Thoracic aorta (tissue), 2 donors: ENCODE data around the gene SLC13A4. TPM values are rescaled to one million over a fixed set of nuclear protein-coding genes. Genes with fewer than 3 reads are reported as not detected.

ENCODE experiments used
- ATAC-seq: fragments of 150-250 bp; one replicate; pipeline ENCODE4 v1.8.0; 2017; ENCODE audit warnings: low read depth; ENCODE audit not compliant: insufficient number of reproducible peaks, low FRiP score
- DNase-seq: peaks from one replicate; pipeline ENCODE4 v3.0.0-alpha.2; 2020; ENCODE audit warnings: low spot score
- H3K27ac ChIP-seq, 2 donors: fragments of 200-600 bp; sonication (generic); 1 replicate in 1 of 2; 2 replicates in 1 of 2; pipeline ENCODE4 v1.5.1; 2016; ENCODE audit warnings: mild to moderate bottlenecking in 2 of 2, moderate library complexity in 2 of 2
- H3K27me3 ChIP-seq: fragments of 200-600 bp; sonication (generic); replicated peaks from 2 replicates; pipeline ENCODE4 v1.6.0; 2016; ENCODE audit warnings: mild to moderate bottlenecking; ENCODE audit not compliant: insufficient read depth
- H3K36me3 ChIP-seq: fragments of 200-600 bp; sonication (generic); one replicate; pipeline ENCODE4 v1.5.1; 2016
- H3K4me1 ChIP-seq, 2 donors: fragments of 200-600 bp; sonication (generic); 1 replicate in 1 of 2; 2 replicates in 1 of 2; pipeline versions ENCODE4 v1.5.1 to v1.6.0; 2016; ENCODE audit warnings: low read depth in 2 of 2, mild to moderate bottlenecking in 1 of 2; ENCODE audit not compliant: control insufficient read depth in 1 of 2
- H3K4me3 ChIP-seq: fragments of 200-600 bp; sonication (generic); 2 replicates; pipeline ENCODE4 v1.5.1; 2016; ENCODE audit warnings: mild to moderate bottlenecking
- H3K9me3 ChIP-seq: fragments of 200-600 bp; sonication (generic); 2 replicates; pipeline ENCODE4 v1.5.1; 2016
- total RNA-seq, 2 donors: library from RNA; depleted of rRNA; stranded (reverse); fragments of >200 nt; gene quantifications; one replicate each; pipeline versions ENCODE4 v1.1.0 to v1.2.3, GENCODE V29; 2016
- TF ChIP-seq, protein P1 (sequence below): fragments of 200-600 bp; sonication (generic); IDR thresholded peaks from one replicate; pipeline ENCODE4 v1.5.1; 2019; ENCODE audit warnings: antibody characterized with exemption

Gene SLC13A4
- total RNA-seq, 2 donors from 2014 or later: 2.0 to 2.1 TPM

DNA sequence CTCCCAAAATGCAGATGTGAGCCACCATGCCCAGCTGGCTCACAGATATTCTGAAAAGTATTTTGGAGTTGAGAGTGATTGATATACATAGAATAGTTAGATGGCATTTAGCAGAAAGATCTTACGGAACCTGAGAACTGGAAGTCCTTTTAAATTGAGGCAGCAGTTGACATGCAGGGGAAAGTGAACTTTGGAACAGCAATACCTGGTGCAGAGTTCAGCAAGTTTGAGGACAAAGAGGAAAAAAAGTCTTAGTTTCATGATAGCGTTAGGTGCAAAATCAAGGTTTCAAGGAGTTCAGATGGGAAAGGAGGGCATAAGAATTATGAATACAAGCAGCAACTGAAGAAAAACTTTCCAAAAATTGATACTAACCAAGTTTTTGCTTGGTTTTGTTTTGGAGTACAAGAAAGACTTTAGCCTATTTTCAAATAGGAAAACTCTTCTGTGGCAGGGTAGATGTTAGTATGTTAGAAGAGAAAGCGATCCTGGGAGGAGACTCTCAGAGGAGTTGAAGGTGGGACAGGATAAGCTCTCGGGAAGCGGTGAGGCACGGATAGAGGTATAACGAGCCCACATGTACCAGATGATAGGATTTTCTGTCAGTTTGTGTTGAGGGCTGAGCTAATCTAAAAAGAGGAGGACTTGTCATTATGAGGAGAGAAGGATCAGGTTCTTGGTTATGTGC, 93.7 kb downstream of the SLC13A4 start:
- Histone ChIP-seq H3K27me3 (no peaks in the 10 kb centered on the region), H3K9me3 (no peaks in the 10 kb centered on the region), H3K4me3 (no peak overlapping the region), H3K27ac (no peak overlapping the region), H3K36me3 (peaks cover 18% of the 10 kb centered on the region), H3K4me1 (no peaks in the 10 kb centered on the region)
- DNase-seq: no peak
- TF ChIP-seq, protein P1, sequence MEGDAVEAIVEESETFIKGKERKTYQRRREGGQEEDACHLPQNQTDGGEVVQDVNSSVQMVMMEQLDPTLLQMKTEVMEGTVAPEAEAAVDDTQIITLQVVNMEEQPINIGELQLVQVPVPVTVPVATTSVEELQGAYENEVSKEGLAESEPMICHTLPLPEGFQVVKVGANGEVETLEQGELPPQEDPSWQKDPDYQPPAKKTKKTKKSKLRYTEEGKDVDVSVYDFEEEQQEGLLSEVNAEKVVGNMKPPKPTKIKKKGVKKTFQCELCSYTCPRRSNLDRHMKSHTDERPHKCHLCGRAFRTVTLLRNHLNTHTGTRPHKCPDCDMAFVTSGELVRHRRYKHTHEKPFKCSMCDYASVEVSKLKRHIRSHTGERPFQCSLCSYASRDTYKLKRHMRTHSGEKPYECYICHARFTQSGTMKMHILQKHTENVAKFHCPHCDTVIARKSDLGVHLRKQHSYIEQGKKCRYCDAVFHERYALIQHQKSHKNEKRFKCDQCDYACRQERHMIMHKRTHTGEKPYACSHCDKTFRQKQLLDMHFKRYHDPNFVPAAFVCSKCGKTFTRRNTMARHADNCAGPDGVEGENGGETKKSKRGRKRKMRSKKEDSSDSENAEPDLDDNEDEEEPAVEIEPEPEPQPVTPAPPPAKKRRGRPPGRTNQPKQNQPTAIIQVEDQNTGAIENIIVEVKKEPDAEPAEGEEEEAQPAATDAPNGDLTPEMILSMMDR: no peak
- ATAC-seq: no peak

Other genes starting within 250 kb of the SLC13A4 start
- gene CNOT4, start 218.1 kb downstream of the SLC13A4 start, total RNA-seq: 10 to 100 TPM; 19.5 to 22.4 TPM
- gene NUP205, start 170.3 kb downstream of the SLC13A4 start, total RNA-seq: 10 to 100 TPM; 28.3 to 30.1 TPM
- 10 to 100 TPM; 15.7 to 48.5 TPM for gene STMP1, start 65.7 kb downstream of the SLC13A4 start, total RNA-seq
- gene FAM180A, start 20.6 kb upstream of the SLC13A4 start, total RNA-seq: 100 to 1,000 TPM in 1 of 2 donors, 10 to 100 TPM in 1; 79.1 to 133 TPM
- gene MTPN, start 249.2 kb upstream of the SLC13A4 start, total RNA-seq: 10 to 100 TPM; 87.2 to 95.0 TPM